ENCODE measurements around the gene KIAA1549.

DNA sequence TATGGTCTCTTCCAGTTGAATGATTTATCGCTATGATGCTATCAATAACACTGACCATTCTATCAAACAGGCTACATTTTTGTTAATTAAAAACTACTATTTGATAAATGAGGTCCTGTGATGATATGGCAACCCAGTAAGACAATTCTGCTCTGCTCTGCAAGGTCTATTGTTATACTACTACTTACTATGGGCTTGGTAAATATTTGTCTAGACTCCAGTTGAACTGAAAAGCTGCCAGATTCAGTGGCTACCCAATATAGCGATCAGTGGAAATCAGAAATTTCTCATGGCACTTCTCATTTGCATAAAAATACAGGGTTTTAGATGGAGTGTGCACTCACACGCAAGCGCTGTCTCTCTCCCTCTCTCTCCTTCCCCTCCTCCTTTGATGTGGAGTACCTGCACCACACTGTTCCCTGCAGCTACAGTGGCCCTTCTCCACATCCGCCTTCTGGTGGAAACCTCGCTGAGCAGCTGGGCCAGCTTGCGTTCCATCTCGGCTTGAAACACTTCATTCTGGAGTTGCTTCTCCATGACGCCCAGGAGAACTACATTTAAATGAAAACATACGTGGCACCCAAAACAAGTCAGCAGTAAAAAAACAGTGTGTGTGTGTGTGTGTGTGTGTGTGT, 77.9 kb downstream of the KIAA1549 start:
- TF ChIP-seq, protein P1, sequence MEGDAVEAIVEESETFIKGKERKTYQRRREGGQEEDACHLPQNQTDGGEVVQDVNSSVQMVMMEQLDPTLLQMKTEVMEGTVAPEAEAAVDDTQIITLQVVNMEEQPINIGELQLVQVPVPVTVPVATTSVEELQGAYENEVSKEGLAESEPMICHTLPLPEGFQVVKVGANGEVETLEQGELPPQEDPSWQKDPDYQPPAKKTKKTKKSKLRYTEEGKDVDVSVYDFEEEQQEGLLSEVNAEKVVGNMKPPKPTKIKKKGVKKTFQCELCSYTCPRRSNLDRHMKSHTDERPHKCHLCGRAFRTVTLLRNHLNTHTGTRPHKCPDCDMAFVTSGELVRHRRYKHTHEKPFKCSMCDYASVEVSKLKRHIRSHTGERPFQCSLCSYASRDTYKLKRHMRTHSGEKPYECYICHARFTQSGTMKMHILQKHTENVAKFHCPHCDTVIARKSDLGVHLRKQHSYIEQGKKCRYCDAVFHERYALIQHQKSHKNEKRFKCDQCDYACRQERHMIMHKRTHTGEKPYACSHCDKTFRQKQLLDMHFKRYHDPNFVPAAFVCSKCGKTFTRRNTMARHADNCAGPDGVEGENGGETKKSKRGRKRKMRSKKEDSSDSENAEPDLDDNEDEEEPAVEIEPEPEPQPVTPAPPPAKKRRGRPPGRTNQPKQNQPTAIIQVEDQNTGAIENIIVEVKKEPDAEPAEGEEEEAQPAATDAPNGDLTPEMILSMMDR (IDR thresholded peaks at IDR 0.05): no peak
- TF ChIP-seq EP300 (IDR thresholded peaks at IDR 0.05) (no peak), POLR2A (IDR thresholded peaks at IDR 0.05) (no peak)

Measured in ovary (tissue), 3 donors.